NCI-H1417 (cell line): ENCODE data around the gene TROAP.
"Not testable (repeated sequence)": the region's sequence is repeated elsewhere in the genome, so short reads cannot be mapped to it uniquely, and the experiment has no call there.

Source experiments
- DNase-seq, 3 experiments: peaks; one replicate each; lab custom pipeline; 2025; lab: John Stamatoyannopoulos, UW

Gene TROAP

GRCh38 chr12:49295082-49295936 is 27.7 kb upstream of the TROAP start, which contains the start of gene PRPH:
PRPH (plus strand) TSS chr12:49295147; CDS start chr12:49295201, 54 bp downstream.
- DNase-seq: peak in 1 of 3 experiments; percentile 48

GRCh38 chr12:49296034-49296835 is 26.8 kb upstream of the TROAP start:
- peak; percentile 85 to 88 (median 85) for DNase-seq

GRCh38 chr12:49296836-49297694 is 26.0 kb upstream of the TROAP start:
- peak; percentile 55 to 85 (median 85) for DNase-seq

- no peak for DNase-seq
Measured at GRCh38 chr12:49297695-49298060, 25.4 kb upstream of the TROAP start.

GRCh38 chr12:49298160-49298559 is 24.9 kb upstream of the TROAP start:
- no peak for DNase-seq

GRCh38 chr12:49301760-49302159 is 21.3 kb upstream of the TROAP start:
- no peak for DNase-seq

- DNase-seq: no peak
Measured at GRCh38 chr12:49304161-49304560, 18.9 kb upstream of the TROAP start.

GRCh38 chr12:49305762-49306510 is 17.1 kb upstream of the TROAP start:
- no peak for DNase-seq

- DNase-seq: no peak
Measured at GRCh38 chr12:49309386-49309785, 13.7 kb upstream of the TROAP start.

- DNase-seq: not testable (repeated sequence)
Measured at GRCh38 chr12:49310451-49311000, 12.5 kb upstream of the TROAP start.

GRCh38 chr12:49314811-49315210 is 8.2 kb upstream of the TROAP start:
- no peak for DNase-seq

GRCh38 chr12:49317118-49317517 is 5.9 kb upstream of the TROAP start:
- DNase-seq: not testable (repeated sequence)

GRCh38 chr12:49320411-49321103 is 2.5 kb upstream of the TROAP start:
- DNase-seq: not testable (repeated sequence)

GRCh38 chr12:49322367-49322707 is 718 bp upstream of the TROAP start:
- DNase-seq: no peak

- DNase-seq: peak in 1 of 3 experiments; percentile 46
Measured at GRCh38 chr12:49323524-49324097, 556 bp downstream of the TROAP start.

- no peak for DNase-seq
Measured at GRCh38 chr12:49325606-49326005, 2.6 kb downstream of the TROAP start.

- no peak for DNase-seq
Measured at GRCh38 chr12:49327368-49327767, 4.3 kb downstream of the TROAP start.

GRCh38 chr12:49327887-49328286 is 4.8 kb downstream of the TROAP start:
- DNase-seq: no peak

- DNase-seq: no peak
Measured at GRCh38 chr12:49328816-49329215, 5.8 kb downstream of the TROAP start.

GRCh38 chr12:49330032-49330619 is 7.1 kb downstream of the TROAP start:
- DNase-seq: no peak
